Right cardiac atrium (tissue), 5 donors: ENCODE data around the gene S1PR3. TPM values are rescaled to one million over a fixed set of nuclear protein-coding genes. Genes with fewer than 3 reads are reported as not detected.

Source experiments
- ATAC-seq, 2 donors: fragments of 200-7000 bp; cut with Tn5 transposase; one replicate each; pipeline versions ENCODE4 v1.8.0 to v1.9.1; 2020; ENCODE audit warnings: moderate library complexity in 2 of 2, mild to moderate bottlenecking in 1 of 2
- DNase-seq, 3 donors: peaks; one replicate each; pipeline ENCODE4 v3.0.0-alpha.2; 2020
- H3K27ac ChIP-seq: one replicate; pipeline ENCODE4 v1.5.1; 2013; ENCODE audit warnings: mild to moderate bottlenecking, low read length, control low read depth, moderate library complexity
- H3K27me3 ChIP-seq: one replicate; pipeline ENCODE4 v1.6.1; 2013; ENCODE audit not compliant: control insufficient read depth, insufficient read depth
- H3K4me1 ChIP-seq: one replicate; pipeline ENCODE4 v1.6.1; 2013; ENCODE audit warnings: low read length; ENCODE audit not compliant: control insufficient read depth, insufficient read depth
- H3K4me3 ChIP-seq: one replicate; pipeline ENCODE4 v1.5.1; 2013; ENCODE audit warnings: low read length, control low read depth
- H3K9me3 ChIP-seq: one replicate; pipeline ENCODE4 v1.6.1; 2013; ENCODE audit warnings: low read length; ENCODE audit not compliant: control insufficient read depth
- WGBS: extraction: QIAGEN DNeasy Blood & Tissue Kit; methylation state at CpG from one replicate; pipeline ENCODE4 v1.1.7; 2013; 5-methylcytosine and 5-hydroxymethylcytosine counted together
- intact Hi-C, 4 donors: fragments of 100-400 bp; cut with DNase I; formaldehyde crosslinking; loops; one replicate each; pipeline versions ENCODE4 v1.11.0 to v1.14.0; 2022 to 2023
- polyA plus RNA-seq: library from polyadenylated mRNA; stranded (reverse); fragments of 200-250 nt; gene quantifications from one replicate; pipeline ENCODE4 v1.2.3, GENCODE V29; 2013
- total RNA-seq, 4 donors: library from RNA; stranded (reverse); fragmentation: NEBNext Ultra II Directional; extraction: Animal tissue kit (Norgen Biotek cat#: 25700); gene quantifications; one replicate each; pipeline ENCODE4 v1.2.1, GENCODE V29; 2021
- donor health status: healthy with polysubstance abuse.
- donor health status: DM: no; HTN: yes; CAD: no.
- donor health status: DM: no; HTN: no; CAD: no.
- donor health status: DM: no; HTN: yes; CAD: no; lungs with severe emphysema.
- donor health status: DM: yes; HTN: yes; CAD: no.

S1PR3 gene
- total and polyA plus RNA-seq, 5 donors = 24.9 to 51.6 (median 37.9) TPM

- intact Hi-C loops = loop anchor here (2.0 to 5.0 kb wide), 4 partner anchors 278 to 408 kb away; no protein-coding TSS in a partner anchor
Measured at GRCh38 chr9:89000371-89000781, 9.1 kb downstream of the S1PR3 start.

GRCh38 chr9:89000973-89001916, 10.0 kb downstream of the S1PR3 start:
- H3K4me1 ChIP-seq = peaks cover 6% of the 10 kb centered on the region
- peak; percentile 76 to 79 for ATAC-seq
- peak; percentile 93 to 97 (median 95) for DNase-seq
- H3K9me3 ChIP-seq = no peaks in the 10 kb centered on the region
- peak overlapping the region; percentile 39 for H3K27ac ChIP-seq
- no peaks in the 10 kb centered on the region for H3K27me3 ChIP-seq
- no peak overlapping the region for H3K4me3 ChIP-seq
- WGBS = 27% methylated on average over 52 of the region's 52 CpGs
- intact Hi-C loops = loop anchor here (2.0 to 5.0 kb wide), 4 partner anchors 279 to 409 kb away; no protein-coding TSS in a partner anchor

More at GRCh38 chr9:89000371-89000781, 9.1 kb downstream of the S1PR3 start:
- peak in 2 of 3 donors; percentile 60 to 67 for DNase-seq
- Histone ChIP-seq H3K27me3 (no peaks in the 10 kb centered on the region), H3K4me3 (no peak overlapping the region), H3K27ac (peak overlapping the region; percentile 39), H3K9me3 (no peaks in the 10 kb centered on the region), H3K4me1 (peaks cover 6% of the 10 kb centered on the region)
- 60% methylated on average over 9 of the region's 9 CpGs for WGBS
- no peak for ATAC-seq

GRCh38 chr9:89001917-89002540, 10.8 kb downstream of the S1PR3 start:
- ATAC-seq (no peak), DNase-seq (no peak)
- Histone ChIP-seq H3K4me3 (no peak overlapping the region), H3K27ac (no peak overlapping the region), H3K9me3 (no peaks in the 10 kb centered on the region), H3K27me3 (no peaks in the 10 kb centered on the region), H3K4me1 (peaks cover 6% of the 10 kb centered on the region)
- 94% methylated on average over 27 of the region's 27 CpGs for WGBS
- intact Hi-C loops = loop anchor here (2.0 to 5.0 kb wide), 4 partner anchors 280 to 410 kb away; no protein-coding TSS in a partner anchor

- intact Hi-C loops = loop anchor here (5.0 kb wide), 2 partner anchors 281 to 411 kb away; no protein-coding TSS in a partner anchor
- no peak for ATAC-seq
- WGBS = 81% methylated on average over 6 of the region's 6 CpGs
Measured at GRCh38 chr9:89002987-89003386, 11.7 kb downstream of the S1PR3 start.

GRCh38 chr9:89005323-89005722, 14.1 kb downstream of the S1PR3 start:
- H3K27me3 ChIP-seq = no peaks in the 10 kb centered on the region
- no peaks in the 10 kb centered on the region for H3K9me3 ChIP-seq
- H3K4me3 ChIP-seq = no peak overlapping the region
- 91% methylated on average over 9 of the region's 9 CpGs for WGBS
- ATAC-seq (no peak), DNase-seq (no peak)
- no peak overlapping the region for H3K27ac ChIP-seq
- H3K4me1 ChIP-seq = peaks cover under 1% of the 10 kb centered on the region
- intact Hi-C loops = no loop called here

More at GRCh38 chr9:89002987-89003386, 11.7 kb downstream of the S1PR3 start:
- no peak for DNase-seq
- H3K9me3 ChIP-seq = no peaks in the 10 kb centered on the region
- no peaks in the 10 kb centered on the region for H3K27me3 ChIP-seq
- no peak overlapping the region for H3K27ac ChIP-seq
- peaks cover 6% of the 10 kb centered on the region for H3K4me1 ChIP-seq
- H3K4me3 ChIP-seq = no peak overlapping the region

GRCh38 chr9:89006267-89006666, 15.0 kb downstream of the S1PR3 start:
- WGBS = 7% methylated on average over 2 of the region's 2 CpGs
- no peak overlapping the region for H3K4me3 ChIP-seq
- H3K9me3 ChIP-seq = no peaks in the 10 kb centered on the region
- no peaks in the 10 kb centered on the region for H3K27me3 ChIP-seq
- intact Hi-C loops = no loop called here
- H3K4me1 ChIP-seq = no peaks in the 10 kb centered on the region
- H3K27ac ChIP-seq = no peak overlapping the region
- ATAC-seq (no peak), DNase-seq (no peak)

- Histone ChIP-seq H3K27me3 (no peaks in the 10 kb centered on the region), H3K27ac (no peak overlapping the region), H3K4me3 (no peak overlapping the region), H3K4me1 (no peaks in the 10 kb centered on the region), H3K9me3 (no peaks in the 10 kb centered on the region)
- intact Hi-C loops = no loop called here
- DNase-seq (no peak), ATAC-seq (no peak)
- 76% methylated on average over 9 of the region's 9 CpGs for WGBS
Measured at GRCh38 chr9:89006996-89007967, 16.0 kb downstream of the S1PR3 start.

GRCh38 chr9:89008055-89008743, 16.9 kb downstream of the S1PR3 start:
- no peak overlapping the region for H3K27ac ChIP-seq
- H3K9me3 ChIP-seq = no peaks in the 10 kb centered on the region
- no peak overlapping the region for H3K4me3 ChIP-seq
- WGBS = 85% methylated on average over 9 of the region's 9 CpGs
- no peak for ATAC-seq
- intact Hi-C loops = no loop called here
- H3K27me3 ChIP-seq = no peaks in the 10 kb centered on the region
- no peaks in the 10 kb centered on the region for H3K4me1 ChIP-seq
- no peak for DNase-seq

- Histone ChIP-seq H3K9me3 (no peaks in the 10 kb centered on the region), H3K27ac (no peak overlapping the region), H3K4me3 (no peak overlapping the region), H3K4me1 (no peaks in the 10 kb centered on the region), H3K27me3 (no peaks in the 10 kb centered on the region)
- DNase-seq (no peak), ATAC-seq (no peak)
- 75% methylated on average over 12 of the region's 12 CpGs for WGBS
- intact Hi-C loops = no loop called here
Measured at GRCh38 chr9:89008744-89009545, 17.7 kb downstream of the S1PR3 start.
